Neuronal stem cell (in vitro differentiated cells): ENCODE data around the gene SORCS1.

Experiments
- DNase-seq: peaks from one replicate; pipeline ENCODE4 v3.0.0-alpha.2; 2013; ENCODE audit warnings: low spot score
- H2AFZ ChIP-seq: one replicate; pipeline ENCODE4 v1.6.1; 2013; ENCODE audit warnings: mild to moderate bottlenecking, low read length, inconsistent platforms
- H2AK5ac ChIP-seq: 2 replicates; pipeline ENCODE4 v1.6.1; 2013; ENCODE audit warnings: low read depth, mild to moderate bottlenecking, inconsistent platforms, low read length, moderate library complexity, mixed read lengths
- H2BK120ac ChIP-seq: 2 replicates; pipeline ENCODE4 v1.6.1; 2013; ENCODE audit warnings: low read depth, mild to moderate bottlenecking, inconsistent platforms, low read length, moderate library complexity, mixed read lengths
- H2BK12ac ChIP-seq: one replicate; pipeline ENCODE4 v1.6.1; 2013; ENCODE audit warnings: low read length, inconsistent platforms
- H2BK15ac ChIP-seq: 2 replicates; pipeline ENCODE4 v1.6.1; 2013; ENCODE audit warnings: mild to moderate bottlenecking, low read length, inconsistent platforms, mixed read lengths
- H2BK5ac ChIP-seq: one replicate; pipeline ENCODE4 v1.6.1; 2013; ENCODE audit warnings: inconsistent platforms, mild to moderate bottlenecking, low read length, moderate library complexity
- H3K14ac ChIP-seq: one replicate; pipeline ENCODE4 v1.6.1; 2013; ENCODE audit warnings: low read length, inconsistent platforms
- H3K18ac ChIP-seq: 2 replicates; pipeline ENCODE4 v1.6.1; 2013; ENCODE audit warnings: low read length, inconsistent platforms
- H3K23ac ChIP-seq: 2 replicates; pipeline ENCODE4 v1.6.1; 2013; ENCODE audit warnings: low read depth, mild to moderate bottlenecking, mixed read lengths, low read length, inconsistent platforms; ENCODE audit not compliant: poor library complexity
- H3K27ac ChIP-seq: replicated peaks from 3 replicates; pipeline ENCODE4 v1.5.1; 2013; ENCODE audit warnings: low read length, inconsistent platforms
- H3K27me3 ChIP-seq, 3 experiments: 2 replicates each; pipeline ENCODE4 v1.6.1; 2013; ENCODE audit warnings: low read length in 3 of 3, mild to moderate bottlenecking in 2 of 3, inconsistent platforms in 1 of 3, low read depth in 1 of 3, mixed read lengths in 1 of 3, moderate library complexity in 1 of 3; ENCODE audit not compliant: control insufficient read depth in 3 of 3, insufficient read depth in 3 of 3
- H3K36me3 ChIP-seq, 2 donors: replicated peaks in 1 of 2; 2 replicates each; pipeline ENCODE4 v1.6.1; 2013; ENCODE audit warnings: low read length in 2 of 2; ENCODE audit not compliant: control insufficient read depth in 2 of 2, insufficient read depth in 2 of 2
- H3K4ac ChIP-seq: 2 replicates; pipeline ENCODE4 v1.6.1; 2013; ENCODE audit warnings: inconsistent platforms, mild to moderate bottlenecking, low read length, moderate library complexity
- H3K4me1 ChIP-seq, 2 donors: 1 replicate in 1 of 2; 2 replicates in 1 of 2; pipeline ENCODE4 v1.6.1; 2013; ENCODE audit warnings: low read length in 2 of 2, low read depth in 1 of 2; ENCODE audit not compliant: control insufficient read depth in 2 of 2, insufficient read depth in 1 of 2
- H3K4me2 ChIP-seq: one replicate; pipeline ENCODE4 v1.6.1; 2013; ENCODE audit warnings: mild to moderate bottlenecking, low read length, inconsistent platforms; ENCODE audit not compliant: insufficient read depth, poor library complexity, severe bottlenecking
- H3K4me3 ChIP-seq, 2 donors: 2 replicates each; pipeline ENCODE4 v1.5.1; 2013; ENCODE audit warnings: low read length in 2 of 2, mild to moderate bottlenecking in 2 of 2, inconsistent platforms in 1 of 2, moderate library complexity in 1 of 2
- H3K79me1 ChIP-seq: one replicate; pipeline ENCODE4 v1.6.1; 2013; ENCODE audit warnings: low read depth, mild to moderate bottlenecking, inconsistent platforms, low read length, moderate library complexity
- H3K9ac ChIP-seq: one replicate; pipeline ENCODE4 v1.6.1; 2013; ENCODE audit warnings: mild to moderate bottlenecking, low read depth, low read length, inconsistent platforms; ENCODE audit not compliant: poor library complexity
- H3K9me3 ChIP-seq, 2 donors: replicated peaks in 1 of 2; 2 replicates each; pipeline versions ENCODE3 to v1.6.1; 2013; ENCODE audit warnings: low read length in 2 of 2, mild to moderate bottlenecking in 2 of 2, inconsistent platforms in 1 of 2, low read depth in 1 of 2, mixed read lengths in 1 of 2, moderate library complexity in 1 of 2; ENCODE audit not compliant: control insufficient read depth in 2 of 2, insufficient read depth in 1 of 2
- H4K8ac ChIP-seq: one replicate; pipeline ENCODE4 v1.6.1; 2013; ENCODE audit warnings: low read depth, mild to moderate bottlenecking, inconsistent platforms, low read length, moderate library complexity
- H4K91ac ChIP-seq: one replicate; pipeline ENCODE4 v1.6.1; 2013; ENCODE audit warnings: low read length, low read depth, mild to moderate bottlenecking, inconsistent platforms; ENCODE audit not compliant: poor library complexity
- WGBS, 2 donors: extraction: QIAGEN DNeasy Blood & Tissue Kit; methylation state at CpG; one replicate each; pipeline ENCODE4 v1.1.7; 2013; ENCODE audit warnings: missing lambda C conversion rate in 2 of 2, mixed read lengths in 1 of 2; ENCODE audit not compliant: insufficient read length in 2 of 2, insufficient replicate concordance in 1 of 2; ENCODE audit errors: extremely low coverage in 2 of 2; 5-methylcytosine and 5-hydroxymethylcytosine counted together

SORCS1 gene

DNA sequence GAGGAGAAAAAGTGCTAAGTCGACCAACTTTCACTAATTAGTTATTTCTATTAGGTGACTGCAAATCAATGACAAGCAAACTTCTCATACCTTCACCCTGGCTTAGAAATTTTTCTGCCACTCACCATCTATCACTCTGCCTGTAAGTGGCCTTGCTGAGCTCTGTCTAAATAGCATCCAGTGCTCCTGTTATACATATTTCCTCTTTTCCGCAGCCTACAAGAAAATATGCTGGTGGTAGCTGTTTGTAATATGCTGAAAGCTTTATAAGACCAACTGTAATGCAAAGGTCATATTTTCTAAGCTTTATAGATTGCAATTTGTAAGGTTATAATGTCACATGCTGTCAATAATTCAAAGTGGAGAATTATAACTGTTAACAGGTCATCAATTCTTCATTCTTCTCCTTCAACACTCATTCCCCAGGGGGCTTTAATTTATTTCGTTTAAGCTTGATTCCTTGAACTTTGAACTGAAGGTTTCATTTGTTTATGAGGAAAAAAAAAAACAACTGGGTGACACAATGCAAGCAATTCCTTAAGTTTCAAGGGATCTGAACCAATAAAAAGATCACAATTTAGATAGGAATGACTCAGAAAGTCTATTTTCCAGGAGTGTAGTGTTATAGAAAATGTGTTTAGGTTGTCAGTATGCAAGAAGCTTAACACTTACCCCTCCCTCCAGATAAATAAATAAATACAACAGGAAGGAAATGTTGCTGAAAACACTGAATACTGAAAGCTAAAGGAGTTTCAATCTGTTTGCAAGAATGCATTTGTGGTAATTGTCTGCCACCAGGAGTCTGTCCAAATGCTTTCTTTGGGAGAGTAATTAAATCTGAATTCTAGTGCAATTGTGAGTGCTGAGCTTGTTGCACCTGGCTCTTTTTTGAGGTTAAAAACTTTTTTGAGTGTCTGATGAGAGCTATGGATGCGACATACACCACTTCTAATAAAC is 183.7 kb downstream of the SORCS1 start:
- Histone ChIP-seq H3K23ac (no peak overlapping the region), H3K27ac (no peak overlapping the region), H4K8ac (no peak overlapping the region), H3K4me3 (no peak overlapping the region), H2BK12ac (no peak overlapping the region), H2BK120ac (no peak overlapping the region), H3K4me2 (no peak overlapping the region), H3K18ac (no peak overlapping the region), H2BK15ac (no peak overlapping the region), H3K9me3 (no peaks in the 10 kb centered on the region), H2AFZ (no peak overlapping the region), H3K27me3 (no peaks in the 10 kb centered on the region), H3K79me1 (no peaks in the 10 kb centered on the region), H2BK5ac (no peak overlapping the region), H4K91ac (no peak overlapping the region), H3K4me1 (peaks cover 0 to 2% of the 10 kb centered on the region in 2 donors), H3K14ac (no peak overlapping the region), H3K36me3 (no peaks in the 10 kb centered on the region), H2AK5ac (no peak overlapping the region), H3K4ac (no peak overlapping the region), H3K9ac (no peak overlapping the region)
- DNase-seq = no peak
- WGBS, 2 donors = no CpG with 5 or more reads among the region's 4 CpGs

- H3K79me1 ChIP-seq = no peaks in the 10 kb centered on the region
- H2BK15ac ChIP-seq = no peak overlapping the region
- H3K4me1 ChIP-seq = peaks cover 0 to 2% of the 10 kb centered on the region in 2 donors
- H4K8ac ChIP-seq = no peak overlapping the region
- H4K91ac ChIP-seq = no peak overlapping the region
- no peak overlapping the region for H2BK5ac ChIP-seq
- H3K4me2 ChIP-seq = no peak overlapping the region
- H2AK5ac ChIP-seq = no peak overlapping the region
- no peak overlapping the region for H3K14ac ChIP-seq
- H3K4ac ChIP-seq = no peak overlapping the region
- no peak overlapping the region for H3K23ac ChIP-seq
- H3K9me3 ChIP-seq = no peaks in the 10 kb centered on the region
- H2AFZ ChIP-seq = no peak overlapping the region
- H3K9ac ChIP-seq = no peak overlapping the region
- H2BK12ac ChIP-seq = no peak overlapping the region
- no peak overlapping the region for H3K18ac ChIP-seq
- WGBS, 2 donors = no CpG with 5 or more reads among the region's 2 CpGs
- H3K4me3 ChIP-seq = no peak overlapping the region
- H3K27ac ChIP-seq = no peak overlapping the region
- no peaks in the 10 kb centered on the region for H3K27me3 ChIP-seq
- no peak for DNase-seq
- no peak overlapping the region for H2BK120ac ChIP-seq
- H3K36me3 ChIP-seq = no peaks in the 10 kb centered on the region
Measured at GRCh38 chr10:106978756-106979155, 185.8 kb downstream of the SORCS1 start.

DNA sequence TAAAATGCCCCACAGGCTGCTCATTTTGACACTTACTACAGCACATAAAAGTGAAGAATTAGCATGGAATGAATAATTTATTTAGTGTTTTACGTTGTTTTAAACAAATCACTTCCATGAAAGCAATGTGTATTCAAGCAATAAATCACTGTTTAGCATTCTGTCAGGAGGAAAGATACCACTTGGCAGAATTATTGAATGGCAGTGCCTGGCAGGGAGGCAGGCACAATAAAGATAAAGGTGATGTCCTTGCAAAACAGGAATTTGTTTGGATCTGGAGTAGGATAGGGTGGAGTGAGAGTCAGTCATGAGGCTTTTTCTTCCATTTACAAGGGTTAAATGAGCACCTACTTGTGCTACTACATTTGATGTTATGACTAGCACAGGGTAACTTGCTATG is 190.8 kb downstream of the SORCS1 start:
- no peak overlapping the region for H2BK120ac ChIP-seq
- no peaks in the 10 kb centered on the region for H3K9me3 ChIP-seq
- H3K18ac ChIP-seq = no peak overlapping the region
- no peak overlapping the region for H2AFZ ChIP-seq
- H4K91ac ChIP-seq = no peak overlapping the region
- no peaks in the 10 kb centered on the region for H3K79me1 ChIP-seq
- no peak overlapping the region for H2BK15ac ChIP-seq
- H3K4ac ChIP-seq = no peak overlapping the region
- no peak overlapping the region for H4K8ac ChIP-seq
- H3K4me1 ChIP-seq = no peaks in the 10 kb centered on the region
- no peak overlapping the region for H2BK12ac ChIP-seq
- H3K36me3 ChIP-seq = no peaks in the 10 kb centered on the region
- no peak overlapping the region for H2AK5ac ChIP-seq
- H3K27me3 ChIP-seq = no peaks in the 10 kb centered on the region
- no peak overlapping the region for H3K4me3 ChIP-seq
- no peak for DNase-seq
- no CpG with 5 or more reads among the region's 1 CpG for WGBS, 2 donors
- no peak overlapping the region for H3K14ac ChIP-seq
- H2BK5ac ChIP-seq = no peak overlapping the region
- H3K27ac ChIP-seq = no peak overlapping the region
- H3K4me2 ChIP-seq = no peak overlapping the region
- H3K23ac ChIP-seq = no peak overlapping the region
- no peak overlapping the region for H3K9ac ChIP-seq

- H2AFZ ChIP-seq = no peak overlapping the region
- no peak overlapping the region for H2BK15ac ChIP-seq
- peak; percentile 9 for DNase-seq
- no peak overlapping the region for H3K4me3 ChIP-seq
- no peaks in the 10 kb centered on the region for H3K36me3 ChIP-seq
- no peaks in the 10 kb centered on the region for H3K4me1 ChIP-seq
- no CpG with 5 or more reads among the region's 1 CpG for WGBS, 2 donors
- H2AK5ac ChIP-seq = no peak overlapping the region
- no peak overlapping the region for H3K27ac ChIP-seq
- no peak overlapping the region for H4K91ac ChIP-seq
- H3K4me2 ChIP-seq = no peak overlapping the region
- no peak overlapping the region for H2BK12ac ChIP-seq
- H3K27me3 ChIP-seq = no peaks in the 10 kb centered on the region
- H3K14ac ChIP-seq = no peak overlapping the region
- H4K8ac ChIP-seq = no peak overlapping the region
- H3K9me3 ChIP-seq = no peaks in the 10 kb centered on the region
- no peak overlapping the region for H2BK120ac ChIP-seq
- no peak overlapping the region for H3K4ac ChIP-seq
- no peaks in the 10 kb centered on the region for H3K79me1 ChIP-seq
- H3K9ac ChIP-seq = no peak overlapping the region
- H2BK5ac ChIP-seq = no peak overlapping the region
- H3K23ac ChIP-seq = no peak overlapping the region
- no peak overlapping the region for H3K18ac ChIP-seq
Measured at GRCh38 chr10:106973288-106973687, 191.2 kb downstream of the SORCS1 start.
